HCT116 (cell line): Measurements from ENCODE around the gene COL5A1. TPM values are rescaled to one million over a fixed set of nuclear protein-coding genes. Genes with fewer than 3 reads are reported as not detected.

ENCODE experiments used
- ATAC-seq: fragments of 200-7000 bp; cut with Tn5 transposase; 2 replicates; pipeline ENCODE4 v1.9.1; 2020; ENCODE audit warnings: mild to moderate bottlenecking, moderate library complexity
- BruUV-seq: library from RNA; stranded (reverse); fragments of 400-500 nt; replicated peaks from 2 replicates; lab custom pipeline; 2021; lab: Mats Ljungman, UMichigan
- CTCF ChIA-PET: fragments of 300-600 bp; sonication (Branson Sonifier 250); formaldehyde crosslinking; loops from one replicate; lab custom pipeline; 2021; ENCODE audit warnings: antibody characterized with exemption; lab: Charles Lee
- POLR2A ChIA-PET: fragments of 300-600, 350-600 bp; sonication (Branson Sonifier 250); formaldehyde crosslinking; loops from one replicate; lab custom pipeline; 2021; ENCODE audit warnings: antibody characterized with exemption; lab: Charles Lee
- RAD21 ChIA-PET, 2 experiments: fragments of 300-600 bp; sonication (Branson Sonifier 250); formaldehyde crosslinking; loops; one replicate each; lab custom pipeline; 2023; ENCODE audit warnings: low total read pairs in 2 of 2; ENCODE audit not compliant: uncharacterized antibody in 2 of 2, unreplicated experiment in 2 of 2, low non-redundant PET in 1 of 2; lab: Charles Lee
- DNase-seq: peaks from one replicate; pipeline ENCODE4 v3.0.0-alpha.2; 2010; ENCODE audit warnings: low read depth, low spot score
- H2AFZ ChIP-seq: fragments of 200-600 bp; shearing (Covaris generic), sonication (generic); 2 replicates; pipeline ENCODE4 v1.6.1; 2017; ENCODE audit warnings: low read depth, mixed run types, mixed read lengths, antibody characterized with exemption, low read length; ENCODE audit not compliant: poor library complexity, severe bottlenecking
- H3K27ac ChIP-seq: 2 replicates; pipeline ENCODE4 v1.5.1; 2012; ENCODE audit warnings: low read depth, low read length
- H3K27me3 ChIP-seq: fragments of 200-600 bp; sonication (generic); 2 replicates; pipeline ENCODE4 v1.6.1; 2016; ENCODE audit warnings: mixed run types, low read length, mixed read lengths; ENCODE audit not compliant: insufficient read depth
- H3K36me3 ChIP-seq, 2 experiments: fragments of 200-500 bp in 1 of 2; fragments of 200-600 bp in 1 of 2; sonication (Bioruptor generic) in 1 of 2; sonication (generic) in 1 of 2; 2 replicates each; pipeline versions ENCODE4 v1.5.1 to v1.6.1; 2014 to 2016; ENCODE audit warnings: low read length in 2 of 2, inconsistent platforms in 1 of 2, mixed read lengths in 1 of 2, mixed run types in 1 of 2; ENCODE audit not compliant: insufficient read depth in 2 of 2, control insufficient read depth in 1 of 2
- H3K4me1 ChIP-seq, 2 experiments: fragments of 200-600 bp in 1 of 2; sonication (generic) in 1 of 2; 2 replicates each; pipeline versions ENCODE4 v1.5.1 to v1.6.1; 2012 to 2017; ENCODE audit warnings: low read length in 2 of 2, inconsistent platforms in 1 of 2, mild to moderate bottlenecking in 1 of 2, mixed read lengths in 1 of 2, mixed run types in 1 of 2, moderate library complexity in 1 of 2; ENCODE audit not compliant: insufficient read depth in 2 of 2, control insufficient read depth in 1 of 2
- H3K4me2 ChIP-seq: fragments of 200-600 bp; sonication (generic); 2 replicates; pipeline ENCODE4 v1.6.1; 2017; ENCODE audit warnings: mixed run types, low read length, mixed read lengths
- H3K4me3 ChIP-seq, 2 experiments: fragments of 200-600 bp in 1 of 2; sonication (generic) in 1 of 2; replicated peaks in 1 of 2; 2 replicates each; pipeline ENCODE4 v1.5.1; 2011 to 2016; ENCODE audit warnings: low read length in 2 of 2, control low read depth in 1 of 2, low read depth in 1 of 2, mild to moderate bottlenecking in 1 of 2, mixed read lengths in 1 of 2, mixed run types in 1 of 2
- H3K79me2 ChIP-seq: fragments of 200-600 bp; sonication (generic); 2 replicates; pipeline ENCODE4 v1.6.1; 2017; ENCODE audit warnings: mild to moderate bottlenecking, mixed run types, low read length, moderate library complexity, mixed read lengths; ENCODE audit not compliant: insufficient read depth
- H3K9ac ChIP-seq: fragments of 200-600 bp; sonication (generic); 2 replicates; pipeline ENCODE4 v1.6.1; 2016; ENCODE audit warnings: low read length, mixed read lengths
- H3K9me2 ChIP-seq: fragments of 200-600 bp; sonication (generic), shearing (Covaris generic); 2 replicates; pipeline ENCODE4 v1.6.1; 2017; ENCODE audit warnings: mixed run types, mild to moderate bottlenecking, moderate library complexity; ENCODE audit not compliant: insufficient read depth
- H3K9me3 ChIP-seq, 2 experiments: fragments of 200-500 bp in 1 of 2; fragments of 200-600 bp in 1 of 2; sonication (Bioruptor generic) in 1 of 2; sonication (generic) in 1 of 2; 2 replicates each; pipeline ENCODE4 v1.6.1; 2014 to 2017; ENCODE audit warnings: low read length in 2 of 2, mixed read lengths in 2 of 2, inconsistent platforms in 1 of 2, low read depth in 1 of 2, mild to moderate bottlenecking in 1 of 2, mixed run types in 1 of 2, moderate library complexity in 1 of 2; ENCODE audit not compliant: control insufficient read depth in 1 of 2, insufficient read depth in 1 of 2
- H4K20me1 ChIP-seq: fragments of 200-600 bp; sonication (generic), shearing (Covaris generic); 2 replicates; pipeline ENCODE4 v1.6.1; 2017; ENCODE audit warnings: mixed run types, mild to moderate bottlenecking, moderate library complexity; ENCODE audit not compliant: insufficient read depth
- ATF3 ChIP-seq: IDR thresholded peaks from 2 replicates; pipeline ENCODE4 v1.6.1; 2012
- CTCF ChIP-seq, 3 experiments: fragments of 200-600 bp in 1 of 3; sonication (generic) in 1 of 3; IDR thresholded peaks in 2 of 3; conservative IDR thresholded peaks in 1 of 3; 2 replicates each; pipeline ENCODE4 v1.5.1; 2012 to 2017; ENCODE audit warnings: low read depth in 2 of 3, low read length in 2 of 3, antibody characterized with exemption in 1 of 3, borderline replicate concordance in 1 of 3, control low read depth in 1 of 3, mild to moderate bottlenecking in 1 of 3, mixed read lengths in 1 of 3, mixed run types in 1 of 3, moderate library complexity in 1 of 3; ENCODE audit not compliant: insufficient read depth in 1 of 3
- EGR1 ChIP-seq: IDR thresholded peaks from 2 replicates; pipeline ENCODE4 v1.6.1; 2012; ENCODE audit warnings: low read depth
- ELF1 ChIP-seq: IDR thresholded peaks from 2 replicates; pipeline ENCODE4 v1.6.1; 2012; ENCODE audit warnings: low read depth, borderline replicate concordance
- MAX ChIP-seq: IDR thresholded peaks from 2 replicates; pipeline ENCODE4 v1.6.1; 2012
- REST ChIP-seq: IDR thresholded peaks from 2 replicates; pipeline ENCODE4 v1.6.1; 2012; ENCODE audit warnings: low read depth
- ZBTB33 ChIP-seq: IDR thresholded peaks from 2 replicates; pipeline ENCODE4 v1.6.1; 2011; ENCODE audit warnings: mild to moderate bottlenecking, low read length, moderate library complexity; ENCODE audit not compliant: insufficient replicate concordance; ENCODE audit errors: extremely low read depth
- ZNF274 ChIP-seq: fragments of 200-500 bp; sonication (Bioruptor generic); IDR thresholded peaks from 2 replicates; pipeline ENCODE4 v1.6.1; 2014; ENCODE audit warnings: mild to moderate bottlenecking, low read depth, low read length, inconsistent platforms
- intact Hi-C: fragments of 100-400 bp; cut with micrococcal nuclease; formaldehyde crosslinking; loops from 2 replicates; pipeline ENCODE4 v1.10.0; 2022
- total RNA-seq: library from RNA; stranded (reverse); gene quantifications from one replicate; pipeline ENCODE4 v1.2.1, GENCODE V29; 2021; ENCODE audit not compliant: unreplicated experiment

Gene COL5A1
- total RNA-seq, 1 experiment from 2014 or later = 0.30 TPM

GRCh38 chr9:134639994-134640393 lies 1.6 kb upstream of the COL5A1 start:
- no TSS peak for BruUV-seq
- no peaks in the 10 kb centered on the region; the same call in 1 of the 2 replicates for H3K27me3 ChIP-seq
- no peak overlapping the region for H2AFZ ChIP-seq
- H3K27ac ChIP-seq = no peak overlapping the region
- intact Hi-C loops = no loop called here
- no peak overlapping the region for H3K4me3 ChIP-seq
- no peak overlapping the region for H3K4me2 ChIP-seq
- ATAC-seq (no peak), DNase-seq (no peak)
- H3K9me2 ChIP-seq = no peaks in the 10 kb centered on the region
- H3K9ac ChIP-seq = no peak overlapping the region
- H3K9me3 ChIP-seq = no peaks in the 10 kb centered on the region
- no peaks in the 10 kb centered on the region for H3K79me2 ChIP-seq
- H3K36me3 ChIP-seq = no peaks in the 10 kb centered on the region
- H3K4me1 ChIP-seq = no peaks in the 10 kb centered on the region
- no peaks in the 10 kb centered on the region for H4K20me1 ChIP-seq
- TF ChIP-seq CTCF (IDR thresholded peaks at IDR 0.05 in 2 of 3, conservative IDR thresholded peaks at IDR 0.05 in 1 of 3; ENCODE audit: borderline replicate concordance in 1 of 3, insufficient read depth in 1 of 3, low read depth in 2 of 3, low read length in 2 of 3) (no peak), REST (no peak), MAX (no peak), EGR1 (no peak), ELF1 (no peak), ZBTB33 (no peak), ZNF274 (no peak), ATF3 (no peak)
- POLR2A ChIA-PET = no interaction called here
- RAD21 ChIA-PET = no interaction called here
- CTCF ChIA-PET = no interaction called here
